NCI-H2227 (cell line): Measurements from ENCODE around the gene NPTN.
A peak's percentile ranks its signal among the peaks of the same experiment; 100 is the strongest.

Experiments used
- DNase-seq: peaks from one replicate; lab custom pipeline; 2025; ENCODE audit not compliant: unreplicated experiment; lab: John Stamatoyannopoulos, UW

NPTN gene

DNA sequence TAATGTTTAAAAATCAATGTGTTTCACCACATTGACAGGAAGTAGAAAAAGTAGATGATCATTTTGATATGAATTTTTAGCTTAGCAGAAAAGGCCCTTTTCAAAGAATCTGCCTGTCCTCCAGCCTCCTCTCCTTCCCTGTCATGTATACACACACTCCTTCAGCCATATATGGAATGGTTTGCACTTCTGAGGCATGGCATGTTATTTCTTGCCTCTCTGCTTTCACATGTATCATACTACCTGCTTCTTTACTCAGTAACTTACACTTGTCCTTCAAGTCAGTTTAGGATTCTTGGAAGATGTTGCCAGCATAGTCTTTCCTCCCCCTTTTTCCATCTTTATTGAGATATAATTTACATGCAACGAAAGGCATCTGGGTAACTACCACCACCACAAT, 111.2 kb downstream of the NPTN start:
- no peak for DNase-seq

DNA sequence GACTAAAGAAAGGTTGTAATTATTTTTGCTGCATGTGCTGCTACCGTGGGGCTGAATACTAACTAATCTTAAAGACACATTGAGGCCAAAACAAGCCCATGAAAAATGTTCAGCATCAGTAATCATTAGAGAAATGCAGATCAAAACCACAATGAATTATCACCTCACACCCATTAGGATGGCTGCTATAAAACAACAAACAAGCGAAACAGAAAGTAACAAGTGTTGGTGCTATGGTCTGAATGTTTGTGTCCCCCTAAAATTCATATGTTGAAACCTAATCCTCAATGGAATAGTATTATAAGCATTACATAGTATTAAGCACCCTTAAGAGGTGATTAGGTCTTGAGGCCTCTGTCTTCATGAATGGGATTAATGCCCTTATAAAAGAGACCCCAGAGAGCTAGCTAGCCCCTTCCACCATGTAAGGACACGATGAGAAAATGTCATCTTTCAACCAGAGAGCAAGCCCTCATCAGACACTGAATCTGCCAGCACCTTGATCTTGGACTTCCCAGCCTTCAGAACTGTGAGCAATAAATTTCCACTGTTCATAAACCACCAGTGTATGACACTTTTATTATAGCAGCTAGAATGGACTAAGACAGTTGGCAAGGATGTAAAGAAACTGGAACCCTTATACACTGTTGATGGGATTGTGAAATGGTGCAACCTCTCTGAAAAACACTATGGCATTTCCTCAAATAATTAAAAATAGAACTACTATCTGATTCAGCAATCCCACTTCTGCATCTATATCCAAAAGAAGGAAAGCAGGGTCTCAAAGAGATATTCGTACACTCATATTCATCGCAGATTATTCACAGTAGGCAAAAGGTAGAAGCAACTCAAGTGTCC, 114.1 kb downstream of the NPTN start:
- DNase-seq, result no peak

DNA sequence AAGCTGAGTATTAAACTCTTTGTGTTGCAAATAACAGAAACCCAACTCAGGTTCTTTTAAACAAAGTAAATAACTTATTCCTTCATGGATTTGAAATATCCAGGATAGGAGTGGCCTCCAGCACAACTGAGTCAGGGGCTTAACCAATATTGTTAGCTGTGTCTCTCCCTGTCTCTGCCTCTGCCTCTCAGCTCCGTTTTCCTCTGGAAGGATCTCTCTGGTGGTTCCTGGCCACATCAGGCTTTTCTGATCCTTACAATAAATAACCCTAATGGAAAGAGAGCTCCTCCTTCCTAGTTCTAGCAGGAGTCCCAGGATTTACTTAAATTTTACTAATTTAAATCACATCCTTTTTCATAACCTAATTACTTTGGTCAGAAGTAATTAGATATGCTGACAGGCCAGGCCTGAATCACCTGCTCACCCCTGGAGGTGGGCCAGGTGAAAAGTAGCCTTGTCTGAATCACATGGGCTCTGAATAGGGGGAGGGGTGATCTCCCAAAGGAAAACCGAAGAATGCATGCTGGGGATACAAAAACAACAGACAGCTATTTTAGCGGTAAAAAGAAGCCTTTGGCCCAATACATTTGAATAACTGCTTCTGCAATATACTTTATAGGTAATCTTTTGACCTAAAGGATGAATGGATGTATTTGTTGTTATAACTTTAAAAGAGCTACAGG, 114.9 kb downstream of the NPTN start:
- DNase-seq, result peak; percentile 3

DNA sequence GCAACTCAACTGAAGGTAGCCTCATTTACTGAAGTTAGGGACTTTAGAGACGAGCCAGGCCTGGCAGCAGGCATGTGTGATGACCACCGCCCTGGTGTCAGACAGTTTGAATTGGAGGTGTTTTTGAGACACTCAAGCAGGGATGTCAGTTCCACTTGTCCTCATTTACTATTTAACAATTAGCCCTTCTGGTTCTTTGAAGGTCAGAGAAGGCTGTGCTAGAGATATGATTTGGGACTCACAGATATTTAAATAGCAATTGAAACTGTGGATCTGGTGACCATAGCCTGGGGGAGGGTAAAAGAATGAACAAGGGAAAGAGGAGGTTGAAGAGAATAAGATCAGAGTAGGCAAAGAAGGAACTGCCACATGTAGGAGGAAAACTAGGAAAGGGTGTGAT, 115.6 kb downstream of the NPTN start:
- DNase-seq, result no peak

DNA sequence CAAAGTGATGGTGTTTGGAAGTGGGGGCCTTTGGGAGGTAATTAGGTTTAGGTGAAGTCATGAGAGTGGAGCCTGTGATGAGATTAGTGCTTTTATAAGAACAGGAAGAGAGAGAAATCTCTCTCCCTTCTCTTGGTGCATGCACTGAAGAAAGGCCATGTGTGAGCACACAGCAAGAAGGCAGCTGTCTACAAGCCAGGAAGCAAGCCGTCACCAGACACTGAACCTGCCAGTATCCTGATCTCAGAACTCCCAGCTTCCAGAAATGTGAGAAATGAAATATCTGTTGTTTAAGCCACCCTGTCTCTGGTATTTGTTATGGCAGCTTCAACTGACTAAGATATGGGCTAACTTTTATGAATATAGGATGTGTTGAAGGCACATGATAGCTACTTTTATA, 117.7 kb downstream of the NPTN start:
- no peak for DNase-seq
